DND-41 (cell line): Measurements from ENCODE around the gene MVK.

Experiments used
- ATAC-seq: fragments of 200-7000 bp; cut with Tn5 transposase; 3 replicates; pipeline ENCODE4 v1.9.1; 2021; ENCODE audit warnings: low read depth; ENCODE audit not compliant: insufficient read depth
- DNase-seq: peaks from one replicate; pipeline ENCODE4 v3.0.0-alpha.2; 2020
- H2AFZ ChIP-seq: 2 replicates; pipeline ENCODE4 v1.6.0; 2012; ENCODE audit warnings: low read depth, low read length
- H3K27ac ChIP-seq: 2 replicates; pipeline ENCODE4 v1.5.1; 2012; ENCODE audit warnings: low read length, inconsistent platforms
- H3K27me3 ChIP-seq: fragments of 200-600 bp; sonication (generic); 2 replicates; pipeline ENCODE4 v1.6.0; 2012; ENCODE audit warnings: low read length, mild to moderate bottlenecking, inconsistent platforms; ENCODE audit not compliant: insufficient read depth, poor library complexity
- H3K36me3 ChIP-seq: 2 replicates; pipeline ENCODE4 v1.5.1; 2012; ENCODE audit warnings: low read length, inconsistent platforms; ENCODE audit not compliant: insufficient read depth
- H3K4me1 ChIP-seq: 2 replicates; pipeline ENCODE4 v1.5.1; 2012; ENCODE audit warnings: mild to moderate bottlenecking, low read length; ENCODE audit not compliant: insufficient read depth
- H3K4me2 ChIP-seq: 2 replicates; pipeline ENCODE4 v1.6.0; 2012; ENCODE audit warnings: mild to moderate bottlenecking, moderate library complexity, low read length, inconsistent platforms; ENCODE audit not compliant: insufficient read depth
- H3K4me3 ChIP-seq, 2 experiments: fragments of 200-600 bp in 1 of 2; shearing (Covaris generic) in 1 of 2; 2 replicates each; pipeline ENCODE4 v1.5.1; 2012 to 2016; ENCODE audit warnings: inconsistent platforms in 2 of 2, low read length in 2 of 2, mild to moderate bottlenecking in 2 of 2, low read depth in 1 of 2, moderate library complexity in 1 of 2
- H3K79me2 ChIP-seq: 2 replicates; pipeline ENCODE4 v1.6.0; 2012; ENCODE audit warnings: low read length, inconsistent platforms; ENCODE audit not compliant: insufficient read depth
- H3K9ac ChIP-seq: 2 replicates; pipeline ENCODE4 v1.6.0; 2012; ENCODE audit warnings: low read depth, mild to moderate bottlenecking, inconsistent platforms, low read length, moderate library complexity
- H3K9me3 ChIP-seq: 2 replicates; pipeline ENCODE4 v1.5.1; 2012; ENCODE audit warnings: low read length, moderate library complexity, mild to moderate bottlenecking, inconsistent platforms; ENCODE audit not compliant: insufficient read depth, severe bottlenecking
- H4K20me1 ChIP-seq: 2 replicates; pipeline ENCODE4 v1.6.0; 2012; ENCODE audit warnings: low read length; ENCODE audit not compliant: insufficient read depth
- EZH2 ChIP-seq: IDR thresholded peaks from 3 replicates; pipeline ENCODE4 v1.6.1; 2012; ENCODE audit warnings: borderline replicate concordance, low read depth, mild to moderate bottlenecking, moderate library complexity, low read length, inconsistent platforms; ENCODE audit not compliant: severe bottlenecking
- TF ChIP-seq, protein P1 (sequence below): IDR thresholded peaks from 2 replicates; pipeline ENCODE4 v1.5.1; 2012; ENCODE audit warnings: borderline replicate concordance, low read length, moderate library complexity, mild to moderate bottlenecking; ENCODE audit not compliant: poor library complexity, severe bottlenecking; ENCODE audit errors: extremely low read depth

Gene MVK

DNA sequence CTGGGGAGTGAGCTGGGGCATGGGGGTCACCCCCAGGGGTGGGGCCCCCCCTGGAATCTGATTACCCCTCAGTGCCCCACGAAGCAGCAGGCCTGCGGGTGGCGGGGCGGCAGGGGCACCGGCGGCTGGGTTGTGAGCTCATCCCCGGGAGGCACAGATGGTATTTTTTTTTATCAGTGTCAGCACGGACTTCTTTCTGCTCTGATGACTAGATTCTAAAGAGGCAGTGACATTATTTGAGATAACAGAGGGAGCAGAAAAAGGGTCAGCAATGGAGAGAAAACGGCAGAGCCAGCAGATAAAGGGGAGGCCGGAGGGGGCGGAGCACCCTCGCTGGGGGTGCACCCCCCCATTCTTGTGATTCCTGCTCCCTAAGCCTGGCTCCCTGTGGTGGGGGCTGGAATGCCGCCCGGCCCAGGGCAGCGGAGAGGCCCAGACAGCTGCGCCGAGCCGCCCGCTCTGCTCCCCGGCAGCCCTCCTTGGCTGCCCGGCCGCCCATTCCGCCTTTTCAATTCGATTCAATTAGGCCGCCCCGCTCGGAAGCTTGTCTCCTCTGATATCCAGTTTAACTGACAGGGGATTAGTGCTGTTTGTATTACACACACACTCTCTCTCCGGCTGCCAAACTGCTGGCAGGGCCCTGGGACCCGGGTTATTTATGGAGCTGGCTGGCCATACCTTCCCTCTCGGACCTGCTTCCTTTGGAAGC lies 32.9 kb downstream of the MVK start:
- no peak overlapping the region for H2AFZ ChIP-seq
- no peak for ATAC-seq
- H4K20me1 ChIP-seq: no peaks in the 10 kb centered on the region
- H3K4me3 ChIP-seq: no peak overlapping the region
- no peak overlapping the region for H3K4me2 ChIP-seq
- H3K79me2 ChIP-seq: no peaks in the 10 kb centered on the region
- H3K9ac ChIP-seq: no peak overlapping the region
- no peak for TF ChIP-seq EZH2
- TF ChIP-seq, protein P1, sequence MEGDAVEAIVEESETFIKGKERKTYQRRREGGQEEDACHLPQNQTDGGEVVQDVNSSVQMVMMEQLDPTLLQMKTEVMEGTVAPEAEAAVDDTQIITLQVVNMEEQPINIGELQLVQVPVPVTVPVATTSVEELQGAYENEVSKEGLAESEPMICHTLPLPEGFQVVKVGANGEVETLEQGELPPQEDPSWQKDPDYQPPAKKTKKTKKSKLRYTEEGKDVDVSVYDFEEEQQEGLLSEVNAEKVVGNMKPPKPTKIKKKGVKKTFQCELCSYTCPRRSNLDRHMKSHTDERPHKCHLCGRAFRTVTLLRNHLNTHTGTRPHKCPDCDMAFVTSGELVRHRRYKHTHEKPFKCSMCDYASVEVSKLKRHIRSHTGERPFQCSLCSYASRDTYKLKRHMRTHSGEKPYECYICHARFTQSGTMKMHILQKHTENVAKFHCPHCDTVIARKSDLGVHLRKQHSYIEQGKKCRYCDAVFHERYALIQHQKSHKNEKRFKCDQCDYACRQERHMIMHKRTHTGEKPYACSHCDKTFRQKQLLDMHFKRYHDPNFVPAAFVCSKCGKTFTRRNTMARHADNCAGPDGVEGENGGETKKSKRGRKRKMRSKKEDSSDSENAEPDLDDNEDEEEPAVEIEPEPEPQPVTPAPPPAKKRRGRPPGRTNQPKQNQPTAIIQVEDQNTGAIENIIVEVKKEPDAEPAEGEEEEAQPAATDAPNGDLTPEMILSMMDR: no peak
- DNase-seq: no peak
- H3K4me1 ChIP-seq: no peaks in the 10 kb centered on the region
- no peaks in the 10 kb centered on the region for H3K9me3 ChIP-seq
- peaks cover 7% of the 10 kb centered on the region for H3K27me3 ChIP-seq
- H3K27ac ChIP-seq: no peak overlapping the region
- H3K36me3 ChIP-seq: no peaks in the 10 kb centered on the region

DNA sequence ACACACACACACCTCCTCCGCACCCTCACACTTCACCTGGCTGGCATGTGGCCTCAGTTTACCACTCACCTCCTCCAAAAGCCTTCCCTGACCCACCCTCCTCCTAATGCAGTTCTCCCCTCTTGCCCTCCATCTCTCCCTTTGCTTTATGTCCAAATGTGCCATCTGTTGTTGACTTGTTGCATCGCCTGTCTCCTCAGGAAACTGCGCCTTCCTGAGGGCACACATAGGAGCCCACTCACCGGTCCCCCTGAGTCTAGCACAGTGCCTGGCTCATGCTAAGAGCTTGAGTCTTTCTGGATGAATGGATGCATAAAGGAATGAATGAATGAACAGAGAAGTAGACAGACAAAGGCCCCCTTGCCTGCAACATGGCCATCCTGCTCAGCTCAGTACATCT lies 34.0 kb downstream of the MVK start:
- Histone ChIP-seq H3K4me3 (no peak overlapping the region), H3K9me3 (no peaks in the 10 kb centered on the region), H3K4me2 (no peak overlapping the region), H3K36me3 (no peaks in the 10 kb centered on the region), H3K9ac (no peak overlapping the region), H3K27ac (no peak overlapping the region), H3K79me2 (no peaks in the 10 kb centered on the region), H4K20me1 (no peaks in the 10 kb centered on the region), H3K4me1 (no peaks in the 10 kb centered on the region), H2AFZ (no peak overlapping the region), H3K27me3 (peaks cover 7% of the 10 kb centered on the region)
- TF ChIP-seq, protein P1: no peak
- TF ChIP-seq EZH2: no peak
- DNase-seq (no peak), ATAC-seq (no peak)

DNA sequence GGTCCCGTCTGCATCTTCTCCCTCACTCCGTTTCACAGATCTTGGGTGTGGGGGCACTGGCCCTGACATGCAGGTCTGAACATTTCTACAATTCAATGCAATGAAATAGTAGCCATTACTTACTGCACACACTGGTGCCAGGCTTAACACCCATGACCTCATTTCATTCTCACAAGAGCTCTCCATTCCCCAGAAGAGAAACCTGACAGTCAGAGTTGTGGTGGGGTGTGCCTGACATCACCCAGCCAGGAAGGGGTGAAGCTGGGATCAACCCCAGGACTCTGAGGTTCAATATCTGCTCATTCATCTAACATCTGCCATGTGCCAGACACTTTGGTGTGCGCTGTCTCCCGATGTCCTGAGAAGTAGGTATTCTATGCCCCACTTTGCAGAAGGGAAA lies 34.7 kb downstream of the MVK start:
- DNase-seq (no peak), ATAC-seq (no peak)
- H2AFZ ChIP-seq: no peak overlapping the region
- H3K4me2 ChIP-seq: no peak overlapping the region
- no peaks in the 10 kb centered on the region for H3K36me3 ChIP-seq
- peaks cover 7% of the 10 kb centered on the region for H3K27me3 ChIP-seq
- no peaks in the 10 kb centered on the region for H3K9me3 ChIP-seq
- no peak overlapping the region for H3K9ac ChIP-seq
- H3K27ac ChIP-seq: no peak overlapping the region
- H4K20me1 ChIP-seq: no peaks in the 10 kb centered on the region
- H3K4me3 ChIP-seq: no peak overlapping the region
- H3K79me2 ChIP-seq: no peaks in the 10 kb centered on the region
- no peaks in the 10 kb centered on the region for H3K4me1 ChIP-seq
- TF ChIP-seq, protein P1: no peak
- TF ChIP-seq EZH2: no peak

DNA sequence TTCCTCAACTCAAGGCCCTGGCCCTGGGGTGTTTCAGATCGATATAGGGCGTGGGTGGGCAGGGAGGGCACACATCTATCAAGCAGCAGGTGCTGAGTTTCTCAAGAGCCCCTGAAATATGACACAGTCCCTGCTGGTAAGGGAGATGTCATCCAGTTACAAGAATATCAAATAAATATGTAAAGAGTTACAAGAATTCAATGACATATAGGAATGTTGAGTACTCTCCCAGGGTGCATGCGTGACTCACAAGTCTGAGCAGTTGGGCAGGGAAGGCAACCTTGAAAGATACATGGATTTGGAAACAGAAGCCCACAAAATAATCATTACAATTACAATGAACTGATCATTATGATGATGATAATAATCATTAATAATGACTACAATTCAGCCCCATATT lies 35.2 kb downstream of the MVK start:
- H2AFZ ChIP-seq: no peak overlapping the region
- no peak for DNase-seq
- H3K9ac ChIP-seq: no peak overlapping the region
- no peaks in the 10 kb centered on the region for H3K79me2 ChIP-seq
- no peaks in the 10 kb centered on the region for H4K20me1 ChIP-seq
- no peak overlapping the region for H3K4me2 ChIP-seq
- H3K4me1 ChIP-seq: no peaks in the 10 kb centered on the region
- no peak for ATAC-seq
- H3K36me3 ChIP-seq: no peaks in the 10 kb centered on the region
- peaks cover 7% of the 10 kb centered on the region for H3K27me3 ChIP-seq
- no peak overlapping the region for H3K4me3 ChIP-seq
- H3K27ac ChIP-seq: no peak overlapping the region
- no peak for TF ChIP-seq EZH2
- TF ChIP-seq, protein P1: no peak
- no peaks in the 10 kb centered on the region for H3K9me3 ChIP-seq
